ENCODE data around the gene HAND2.

The HAND2 gene

GRCh38 chr4:173535957-173536356, 5.9 kb upstream of the HAND2 start:
- no peak for DNase-seq

GRCh38 chr4:173535165-173535902, 5.3 kb upstream of the HAND2 start:
- no peak for DNase-seq

GRCh38 chr4:173534434-173534833, 4.4 kb upstream of the HAND2 start:
- no peak for DNase-seq

GRCh38 chr4:173532725-173533511, 2.9 kb upstream of the HAND2 start:
- DNase-seq, result no peak

GRCh38 chr4:173531086-173531965, 1.3 kb upstream of the HAND2 start:
- no peak for DNase-seq

GRCh38 chr4:173530326-173531085, 477 bp upstream of the HAND2 start:
- no peak for DNase-seq

- no peak for DNase-seq
Observed at GRCh38 chr4:173528378-173529321, 1.4 kb downstream of the HAND2 start.

- no peak for DNase-seq
Observed at GRCh38 chr4:173527103-173527891, 2.7 kb downstream of the HAND2 start.

GRCh38 chr4:173526724-173527102, 3.3 kb downstream of the HAND2 start:
- no peak for DNase-seq

GRCh38 chr4:173526027-173526482, 4.0 kb downstream of the HAND2 start:
- no peak for DNase-seq

GRCh38 chr4:173525118-173526011, 4.7 kb downstream of the HAND2 start:
- DNase-seq, result no peak

GRCh38 chr4:173524218-173525117, 5.6 kb downstream of the HAND2 start:
- no peak for DNase-seq

GRCh38 chr4:173522951-173523395, 7.1 kb downstream of the HAND2 start:
- no peak for DNase-seq

- DNase-seq, result no peak
Observed at GRCh38 chr4:173522160-173522950, 7.7 kb downstream of the HAND2 start.

GRCh38 chr4:173521467-173522159, 8.4 kb downstream of the HAND2 start:
- no peak for DNase-seq

GRCh38 chr4:173520921-173521466, 9.0 kb downstream of the HAND2 start:
- DNase-seq, result no peak
